ENCODE data around the gene PLCXD3.

The PLCXD3 gene

GRCh38 chr5:41277476-41278245 is 232.7 kb downstream of the PLCXD3 start:
- no peak for ATAC-seq

- ATAC-seq, result no peak
Measured at GRCh38 chr5:41275813-41276512, 234.4 kb downstream of the PLCXD3 start.

DNA sequence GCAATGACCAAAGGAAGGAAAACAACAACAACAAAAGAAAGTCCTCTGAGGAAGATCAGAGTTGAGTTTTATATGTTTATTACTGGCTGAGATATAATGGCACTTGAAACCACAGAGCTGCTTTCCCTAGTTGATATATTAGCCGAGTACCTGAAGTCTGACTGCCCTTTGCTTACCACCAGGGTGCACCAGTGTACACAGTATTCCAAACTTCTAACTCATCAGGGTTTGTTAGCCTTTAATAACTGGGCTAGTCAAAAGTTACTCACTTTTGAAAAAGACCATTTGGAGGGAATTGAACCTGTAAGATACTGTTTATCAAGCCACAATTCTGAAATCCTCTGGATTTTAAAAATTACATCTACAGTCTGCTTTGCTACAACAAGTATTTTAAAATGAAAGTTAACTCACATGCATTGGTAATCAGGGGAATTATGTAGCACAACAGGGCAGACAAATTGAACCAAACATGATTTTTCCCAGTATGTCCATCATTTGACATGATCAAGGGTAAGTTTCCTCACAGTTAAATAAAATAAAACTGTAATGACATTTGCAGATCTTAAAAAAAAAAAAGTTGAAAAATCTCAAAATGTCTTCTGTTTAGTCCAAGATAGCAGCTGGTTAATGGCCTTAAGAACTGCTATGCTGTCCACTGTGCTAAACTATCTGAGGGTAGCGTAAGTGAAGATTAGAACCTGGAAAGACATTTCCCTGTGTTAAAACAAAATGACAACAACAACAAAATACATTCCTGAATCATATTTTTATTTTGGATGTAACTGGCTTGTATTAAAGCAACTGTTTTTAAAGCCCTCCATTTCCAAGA is 239.8 kb downstream of the PLCXD3 start:
- ATAC-seq, result no peak

DNA sequence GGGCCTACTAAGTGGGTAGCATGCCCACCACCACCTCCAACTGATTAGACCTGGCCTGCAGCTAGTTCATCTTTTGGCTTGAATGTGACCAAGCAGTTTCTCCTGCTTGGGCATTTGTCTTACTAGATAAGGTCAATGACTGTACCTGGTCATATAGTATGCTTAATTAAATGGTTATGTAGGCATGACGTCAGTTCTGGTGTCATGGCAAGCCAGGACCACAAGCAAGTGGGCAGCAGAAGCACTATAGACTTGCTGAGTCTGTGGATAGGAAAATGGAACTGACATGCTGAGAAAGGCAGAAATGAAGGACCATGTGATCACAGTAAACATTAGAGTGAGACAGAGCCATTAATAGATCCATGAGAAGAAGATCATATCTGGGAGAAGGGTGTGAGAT is 241.5 kb downstream of the PLCXD3 start:
- ATAC-seq, result no peak

DNA sequence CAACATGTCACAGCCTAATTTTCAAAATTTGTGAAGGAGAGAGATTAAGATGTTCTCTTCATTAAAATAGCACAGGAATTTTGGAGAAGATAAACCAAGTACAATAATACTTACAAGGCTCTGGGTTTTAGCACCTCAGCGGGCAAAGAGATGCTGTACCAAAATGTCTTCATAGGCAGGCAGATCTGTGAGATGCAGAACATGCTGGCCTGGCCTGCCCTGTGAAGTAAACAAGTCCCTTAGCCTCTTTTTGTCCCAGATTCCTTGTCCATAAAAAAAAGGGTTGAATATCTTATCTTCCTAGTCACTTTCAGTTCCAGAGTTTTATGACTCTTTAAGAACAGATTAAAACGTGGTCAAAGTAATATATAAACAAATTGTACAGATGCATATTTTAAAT is 244.0 kb downstream of the PLCXD3 start:
- no peak for ATAC-seq

DNA sequence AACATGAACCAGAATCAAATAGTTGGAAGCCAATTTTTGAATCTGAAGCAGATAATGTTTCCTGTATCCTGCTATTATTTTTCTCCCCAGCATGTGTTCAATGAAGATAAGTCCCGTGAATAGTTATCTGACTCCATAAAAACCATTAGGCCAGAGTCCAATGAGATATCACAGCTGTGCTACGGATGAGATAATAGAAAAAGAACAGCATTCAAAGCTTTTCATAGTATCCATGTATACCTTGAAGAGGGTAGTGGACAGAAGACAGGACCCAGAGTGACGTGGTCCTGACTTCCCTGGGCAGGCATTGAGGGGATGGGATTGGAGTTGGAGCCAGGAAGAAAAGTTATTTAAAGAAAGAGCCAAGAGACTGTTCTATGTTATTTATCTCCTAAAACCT is 246.4 kb downstream of the PLCXD3 start:
- ATAC-seq, result no peak

DNA sequence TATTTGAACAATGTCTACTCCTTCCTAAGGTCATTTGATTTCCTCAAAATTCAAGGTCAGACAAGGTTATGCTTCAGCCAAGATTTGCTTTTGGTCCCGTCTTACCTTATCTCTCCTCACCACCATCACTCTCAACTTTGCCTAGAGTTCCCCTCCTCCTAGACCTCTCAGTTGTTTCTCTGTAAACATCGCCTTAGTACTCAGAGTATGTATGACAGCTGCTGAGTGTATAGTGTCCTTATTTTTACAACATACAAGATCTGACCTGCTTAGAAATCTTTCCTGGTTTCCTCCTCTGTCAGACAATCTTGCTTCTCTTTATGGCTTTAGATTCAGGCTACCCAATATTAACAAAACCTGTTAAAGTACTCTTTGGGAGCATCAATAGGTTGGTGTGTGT is 247.1 kb downstream of the PLCXD3 start:
- ATAC-seq, result no peak
